ENCODE data around the gene CTDSPL.

DNA sequence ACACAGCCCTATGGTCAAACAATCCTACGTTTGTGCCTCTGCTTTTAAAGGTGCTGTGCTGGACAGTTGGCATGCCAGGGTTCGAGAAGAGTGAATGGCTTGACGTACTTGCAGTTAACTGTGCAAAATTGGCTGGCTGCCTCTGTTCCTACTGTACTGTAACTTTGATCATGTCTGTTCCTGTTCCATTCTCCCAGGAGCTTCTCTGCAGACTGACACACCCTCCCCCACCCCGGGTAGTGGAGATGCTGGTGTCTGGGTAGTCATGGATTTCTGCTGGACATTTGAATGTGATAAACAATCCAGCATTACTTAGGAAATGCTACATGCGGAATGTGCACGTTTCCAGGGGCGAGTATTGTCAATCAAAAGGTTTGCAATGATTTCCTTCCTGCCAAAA, 122.4 kb downstream of the CTDSPL start:
- TF ChIP-seq YY1 (IDR thresholded peaks at IDR 0.05; ENCODE audit: low read depth) (no peak), TAF1 (IDR thresholded peaks at IDR 0.05; ENCODE audit: low read depth) (no peak), EP300 (IDR thresholded peaks at IDR 0.05; ENCODE audit: borderline replicate concordance) (no peak), TEAD4 (IDR thresholded peaks at IDR 0.05) (no peak), FOXM1 (IDR thresholded peaks at IDR 0.05; ENCODE audit: borderline replicate concordance, low read depth) (no peak), RAD21 (IDR thresholded peaks at IDR 0.05; ENCODE audit: low read depth) (no peak), CREB1 (IDR thresholded peaks at IDR 0.05; ENCODE audit: low read depth) (no peak), EGR1 (IDR thresholded peaks at IDR 0.05) (no peak), CEBPB (IDR thresholded peaks at IDR 0.05) (no peak), NFIC (IDR thresholded peaks at IDR 0.05) (no peak), TCF12 (IDR thresholded peaks at IDR 0.05; ENCODE audit: low read depth) (no peak)
- TF ChIP-seq, protein P1, sequence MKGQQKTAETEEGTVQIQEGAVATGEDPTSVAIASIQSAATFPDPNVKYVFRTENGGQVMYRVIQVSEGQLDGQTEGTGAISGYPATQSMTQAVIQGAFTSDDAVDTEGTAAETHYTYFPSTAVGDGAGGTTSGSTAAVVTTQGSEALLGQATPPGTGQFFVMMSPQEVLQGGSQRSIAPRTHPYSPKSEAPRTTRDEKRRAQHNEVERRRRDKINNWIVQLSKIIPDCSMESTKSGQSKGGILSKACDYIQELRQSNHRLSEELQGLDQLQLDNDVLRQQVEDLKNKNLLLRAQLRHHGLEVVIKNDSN (IDR thresholded peaks at IDR 0.05) = no peak
- TF ChIP-seq, protein P2, sequence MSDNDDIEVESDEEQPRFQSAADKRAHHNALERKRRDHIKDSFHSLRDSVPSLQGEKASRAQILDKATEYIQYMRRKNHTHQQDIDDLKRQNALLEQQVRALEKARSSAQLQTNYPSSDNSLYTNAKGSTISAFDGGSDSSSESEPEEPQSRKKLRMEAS (IDR thresholded peaks at IDR 0.05) = no peak
- TF ChIP-seq, protein P3, sequence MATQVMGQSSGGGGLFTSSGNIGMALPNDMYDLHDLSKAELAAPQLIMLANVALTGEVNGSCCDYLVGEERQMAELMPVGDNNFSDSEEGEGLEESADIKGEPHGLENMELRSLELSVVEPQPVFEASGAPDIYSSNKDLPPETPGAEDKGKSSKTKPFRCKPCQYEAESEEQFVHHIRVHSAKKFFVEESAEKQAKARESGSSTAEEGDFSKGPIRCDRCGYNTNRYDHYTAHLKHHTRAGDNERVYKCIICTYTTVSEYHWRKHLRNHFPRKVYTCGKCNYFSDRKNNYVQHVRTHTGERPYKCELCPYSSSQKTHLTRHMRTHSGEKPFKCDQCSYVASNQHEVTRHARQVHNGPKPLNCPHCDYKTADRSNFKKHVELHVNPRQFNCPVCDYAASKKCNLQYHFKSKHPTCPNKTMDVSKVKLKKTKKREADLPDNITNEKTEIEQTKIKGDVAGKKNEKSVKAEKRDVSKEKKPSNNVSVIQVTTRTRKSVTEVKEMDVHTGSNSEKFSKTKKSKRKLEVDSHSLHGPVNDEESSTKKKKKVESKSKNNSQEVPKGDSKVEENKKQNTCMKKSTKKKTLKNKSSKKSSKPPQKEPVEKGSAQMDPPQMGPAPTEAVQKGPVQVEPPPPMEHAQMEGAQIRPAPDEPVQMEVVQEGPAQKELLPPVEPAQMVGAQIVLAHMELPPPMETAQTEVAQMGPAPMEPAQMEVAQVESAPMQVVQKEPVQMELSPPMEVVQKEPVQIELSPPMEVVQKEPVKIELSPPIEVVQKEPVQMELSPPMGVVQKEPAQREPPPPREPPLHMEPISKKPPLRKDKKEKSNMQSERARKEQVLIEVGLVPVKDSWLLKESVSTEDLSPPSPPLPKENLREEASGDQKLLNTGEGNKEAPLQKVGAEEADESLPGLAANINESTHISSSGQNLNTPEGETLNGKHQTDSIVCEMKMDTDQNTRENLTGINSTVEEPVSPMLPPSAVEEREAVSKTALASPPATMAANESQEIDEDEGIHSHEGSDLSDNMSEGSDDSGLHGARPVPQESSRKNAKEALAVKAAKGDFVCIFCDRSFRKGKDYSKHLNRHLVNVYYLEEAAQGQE (IDR thresholded peaks at IDR 0.05; ENCODE audit: low read depth) = no peak
